Measurements from ENCODE around the gene ITGA2.
"Not testable (repeated sequence)": the region's sequence is repeated elsewhere in the genome, so short reads cannot be mapped to it uniquely, and the experiment has no call there.

The ITGA2 gene

GRCh38 chr5:52989025-52989780 is at the start of gene ITGA2:
Gene ITGA2 (plus strand): TSS chr5:52989352. CDS start chr5:52989469, 117 bp downstream.
- H3K27ac Mint-ChIP-seq: no peak within 1 kb of the TSS
- peaks cover 54% of the 10 kb centered on the region for H3K27me3 Mint-ChIP-seq
- no peaks in the 10 kb centered on the region for H3K9me3 Mint-ChIP-seq
- peaks cover 28% of the 10 kb centered on the region for H3K4me1 Mint-ChIP-seq
- ATAC-seq (peak; percentile 45), DNase-seq (peak; percentile 36)
- no peaks in the 10 kb centered on the region for H3K36me3 Mint-ChIP-seq (ENCODE audit: low read depth)
- peak within 1 kb of the TSS; percentile 70 for H3K4me3 Mint-ChIP-seq

GRCh38 chr5:52943285-52943684 is 45.9 kb upstream of the ITGA2 start:
- Mint-ChIP-seq H3K27me3 (peaks cover 3% of the 10 kb centered on the region), H3K9me3 (no peaks in the 10 kb centered on the region), H3K4me1 (peaks cover 18% of the 10 kb centered on the region), H3K36me3 (ENCODE audit: low read depth) (no peaks in the 10 kb centered on the region), H3K27ac (peak overlapping the region; percentile 17), H3K4me3 (no peak overlapping the region)
- ATAC-seq (peak; percentile 40), DNase-seq (no peak)

DNA sequence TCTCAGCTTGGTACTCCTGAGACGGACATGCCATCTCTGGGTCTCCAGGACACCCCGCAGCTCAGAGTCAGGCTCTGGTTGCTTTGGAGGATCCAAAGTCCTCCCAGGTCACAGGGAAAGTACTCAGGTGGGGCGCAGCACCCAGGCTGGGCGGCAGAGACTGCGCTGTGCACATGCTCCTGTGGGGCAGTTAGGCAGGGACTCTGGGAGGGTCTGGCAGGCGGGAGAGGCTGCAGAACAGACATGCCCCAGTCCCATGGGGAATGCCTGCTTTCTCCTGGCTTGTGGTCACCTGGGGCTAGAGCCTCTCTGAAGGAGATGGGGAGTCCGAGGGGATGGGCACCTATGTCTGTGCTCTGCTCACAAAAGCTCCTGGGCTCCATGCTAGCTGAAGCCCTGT is 45.3 kb upstream of the ITGA2 start:
- Mint-ChIP-seq H3K27me3 (peaks cover 3% of the 10 kb centered on the region), H3K9me3 (no peaks in the 10 kb centered on the region), H3K4me3 (no peak overlapping the region), H3K4me1 (peaks cover 23% of the 10 kb centered on the region), H3K36me3 (ENCODE audit: low read depth) (no peaks in the 10 kb centered on the region), H3K27ac (no peak overlapping the region)
- no peak for ATAC-seq
- no peak for DNase-seq

DNA sequence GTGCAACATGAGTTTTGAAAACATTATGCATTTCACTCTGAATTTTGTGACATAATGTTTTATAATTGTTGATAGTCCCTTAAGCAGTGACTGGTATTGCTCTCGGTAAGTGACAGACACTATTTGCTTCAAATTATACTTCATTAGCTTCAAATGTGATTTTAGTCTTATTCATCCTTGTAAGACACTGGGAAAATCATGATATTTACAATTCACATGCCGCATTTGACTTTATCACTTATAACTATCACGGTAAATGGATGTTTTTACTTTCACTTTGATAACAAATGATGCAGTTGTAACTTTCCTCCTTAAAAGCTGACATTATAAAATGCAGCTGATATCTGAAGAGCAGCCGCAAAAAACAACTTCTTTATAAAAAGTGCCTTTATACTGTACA is 44.1 kb upstream of the ITGA2 start:
- H3K4me3 Mint-ChIP-seq: peak overlapping the region; percentile 63
- H3K36me3 Mint-ChIP-seq (ENCODE audit: low read depth): no peaks in the 10 kb centered on the region
- no peak overlapping the region for H3K27ac Mint-ChIP-seq
- H3K27me3 Mint-ChIP-seq: peaks cover 3% of the 10 kb centered on the region
- no peak for ATAC-seq
- H3K9me3 Mint-ChIP-seq: no peaks in the 10 kb centered on the region
- no peak for DNase-seq
- peaks cover 23% of the 10 kb centered on the region for H3K4me1 Mint-ChIP-seq

DNA sequence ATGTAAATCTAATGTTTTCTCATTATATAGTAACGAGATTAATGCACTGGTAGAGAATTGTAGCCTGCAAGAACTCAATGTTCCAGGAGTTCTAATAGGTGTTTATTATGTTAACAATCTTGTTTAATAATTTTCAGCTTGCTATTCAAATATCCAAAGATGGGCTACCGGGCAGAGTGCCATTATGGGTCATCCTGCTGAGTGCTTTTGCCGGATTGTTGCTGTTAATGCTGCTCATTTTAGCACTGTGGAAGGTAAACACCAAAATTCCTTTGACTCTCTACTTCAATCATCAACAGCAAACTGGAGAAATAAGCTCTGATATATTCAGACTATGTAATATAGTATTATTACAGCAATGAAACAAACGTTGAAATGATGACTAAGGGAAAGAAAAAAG is 41.9 kb upstream of the ITGA2 start:
- Mint-ChIP-seq H3K4me1 (peaks cover 23% of the 10 kb centered on the region), H3K27me3 (peaks cover 3% of the 10 kb centered on the region), H3K4me3 (no peak overlapping the region), H3K9me3 (no peaks in the 10 kb centered on the region), H3K27ac (no peak overlapping the region), H3K36me3 (ENCODE audit: low read depth) (no peaks in the 10 kb centered on the region)
- DNase-seq (no peak), ATAC-seq (no peak)

DNA sequence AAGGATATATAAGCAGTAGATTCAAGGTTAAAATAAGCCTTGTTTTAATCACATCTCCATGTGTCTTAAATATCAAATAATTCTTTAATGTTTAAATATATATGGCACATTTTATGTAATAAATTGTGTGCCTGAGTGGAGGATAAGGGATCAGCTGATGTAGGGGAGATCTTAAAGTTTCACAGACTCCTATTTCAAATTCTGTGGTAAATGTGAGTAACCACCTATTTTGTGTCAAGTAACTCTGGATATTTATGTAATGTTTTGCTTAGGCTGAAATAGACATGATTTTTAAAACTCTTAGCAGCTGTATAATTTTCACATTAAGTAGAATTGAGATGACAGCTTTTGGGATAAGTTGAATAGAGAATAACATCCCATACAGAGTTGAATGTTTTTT is 41.3 kb upstream of the ITGA2 start:
- peaks cover 23% of the 10 kb centered on the region for H3K4me1 Mint-ChIP-seq
- ATAC-seq: no peak

GRCh38 chr5:52948418-52949076 is 40.6 kb upstream of the ITGA2 start:
- no peaks in the 10 kb centered on the region for H3K36me3 Mint-ChIP-seq (ENCODE audit: low read depth)
- peaks cover 23% of the 10 kb centered on the region for H3K4me1 Mint-ChIP-seq
- no peaks in the 10 kb centered on the region for H3K9me3 Mint-ChIP-seq
- peaks cover 3% of the 10 kb centered on the region for H3K27me3 Mint-ChIP-seq
- DNase-seq (peak; percentile 54), ATAC-seq (peak; percentile 94)
- H3K27ac Mint-ChIP-seq: peak overlapping the region; percentile 20
- no peak overlapping the region for H3K4me3 Mint-ChIP-seq

More for the DNA sequence above, 41.3 kb upstream of the ITGA2 start:
- H3K27ac Mint-ChIP-seq: no peak overlapping the region
- no peaks in the 10 kb centered on the region for H3K9me3 Mint-ChIP-seq
- no peaks in the 10 kb centered on the region for H3K36me3 Mint-ChIP-seq (ENCODE audit: low read depth)
- peaks cover 3% of the 10 kb centered on the region for H3K27me3 Mint-ChIP-seq
- no peak overlapping the region for H3K4me3 Mint-ChIP-seq
- no peak for DNase-seq

GRCh38 chr5:52950686-52951085 is 38.5 kb upstream of the ITGA2 start:
- ATAC-seq (no peak), DNase-seq (no peak)
- Mint-ChIP-seq H3K27me3 (no peaks in the 10 kb centered on the region), H3K9me3 (no peaks in the 10 kb centered on the region), H3K27ac (no peak overlapping the region), H3K4me3 (no peak overlapping the region), H3K4me1 (peaks cover 14% of the 10 kb centered on the region), H3K36me3 (ENCODE audit: low read depth) (no peaks in the 10 kb centered on the region)

GRCh38 chr5:52952483-52952882 is 36.7 kb upstream of the ITGA2 start:
- H3K4me1 Mint-ChIP-seq: peaks cover 9% of the 10 kb centered on the region
- no peaks in the 10 kb centered on the region for H3K36me3 Mint-ChIP-seq (ENCODE audit: low read depth)
- DNase-seq: no peak
- no peak for ATAC-seq
- H3K27ac Mint-ChIP-seq: no peak overlapping the region
- H3K27me3 Mint-ChIP-seq: no peaks in the 10 kb centered on the region
- H3K9me3 Mint-ChIP-seq: no peaks in the 10 kb centered on the region
- H3K4me3 Mint-ChIP-seq: no peak overlapping the region

GRCh38 chr5:52956014-52956413 is 33.1 kb upstream of the ITGA2 start:
- no peaks in the 10 kb centered on the region for H3K36me3 Mint-ChIP-seq (ENCODE audit: low read depth)
- DNase-seq (no peak), ATAC-seq (no peak)
- H3K27me3 Mint-ChIP-seq: no peaks in the 10 kb centered on the region
- no peak overlapping the region for H3K27ac Mint-ChIP-seq
- no peaks in the 10 kb centered on the region for H3K4me1 Mint-ChIP-seq
- H3K9me3 Mint-ChIP-seq: peaks cover 6% of the 10 kb centered on the region
- H3K4me3 Mint-ChIP-seq: no peak overlapping the region

DNA sequence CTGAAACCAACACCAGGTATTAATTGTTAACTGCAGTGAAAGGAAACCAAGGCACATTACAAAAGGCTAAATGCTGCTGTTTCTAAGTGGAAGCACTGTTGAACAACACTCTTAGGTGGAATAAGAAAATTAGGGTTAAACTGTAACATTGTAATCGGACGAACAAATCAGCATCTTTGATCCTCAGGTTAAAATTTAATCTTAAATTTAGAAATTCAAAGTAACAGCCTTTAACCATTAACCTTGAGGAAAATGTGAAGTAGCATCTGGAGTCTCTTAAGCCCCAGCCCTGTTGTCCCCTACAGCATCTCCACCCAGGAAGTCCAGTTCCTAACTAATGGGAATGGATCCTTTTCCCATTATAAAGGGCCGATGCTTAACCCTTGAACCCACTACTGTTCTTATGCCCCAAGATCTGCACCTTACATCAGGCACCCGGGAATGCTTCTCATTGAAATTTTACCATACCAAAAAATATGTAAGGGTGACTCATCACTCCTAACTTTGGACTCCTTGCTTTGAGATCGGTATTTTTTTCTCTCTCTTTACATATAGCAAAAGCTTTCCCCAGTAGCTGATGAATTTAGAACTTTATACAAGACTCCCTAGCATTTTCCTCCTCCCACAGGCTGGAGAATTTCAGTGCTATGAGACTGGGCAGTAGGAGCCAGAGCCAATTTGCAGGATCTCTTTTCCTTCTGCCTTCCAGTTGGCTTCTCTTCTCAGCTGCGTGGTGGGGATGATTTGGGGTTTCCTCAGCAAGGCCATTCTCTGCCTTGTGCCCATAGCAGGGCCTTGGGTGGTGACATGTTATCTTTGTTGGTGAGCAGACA is 32.0 kb upstream of the ITGA2 start:
- DNase-seq: no peak
- no peak overlapping the region for H3K4me3 Mint-ChIP-seq
- peaks cover 4% of the 10 kb centered on the region for H3K27me3 Mint-ChIP-seq
- no peak for ATAC-seq
- no peaks in the 10 kb centered on the region for H3K4me1 Mint-ChIP-seq
- no peak overlapping the region for H3K27ac Mint-ChIP-seq
- no peaks in the 10 kb centered on the region for H3K36me3 Mint-ChIP-seq (ENCODE audit: low read depth)
- H3K9me3 Mint-ChIP-seq: peaks cover 6% of the 10 kb centered on the region

- peaks cover 5% of the 10 kb centered on the region for H3K27me3 Mint-ChIP-seq
- H3K27ac Mint-ChIP-seq: no peak overlapping the region
- H3K36me3 Mint-ChIP-seq (ENCODE audit: low read depth): no peaks in the 10 kb centered on the region
- no peak for DNase-seq
- no peak overlapping the region for H3K4me3 Mint-ChIP-seq
- no peaks in the 10 kb centered on the region for H3K4me1 Mint-ChIP-seq
- peaks cover 6% of the 10 kb centered on the region for H3K9me3 Mint-ChIP-seq
- no peak for ATAC-seq
Observed at GRCh38 chr5:52961274-52961681, 27.9 kb upstream of the ITGA2 start.

DNA sequence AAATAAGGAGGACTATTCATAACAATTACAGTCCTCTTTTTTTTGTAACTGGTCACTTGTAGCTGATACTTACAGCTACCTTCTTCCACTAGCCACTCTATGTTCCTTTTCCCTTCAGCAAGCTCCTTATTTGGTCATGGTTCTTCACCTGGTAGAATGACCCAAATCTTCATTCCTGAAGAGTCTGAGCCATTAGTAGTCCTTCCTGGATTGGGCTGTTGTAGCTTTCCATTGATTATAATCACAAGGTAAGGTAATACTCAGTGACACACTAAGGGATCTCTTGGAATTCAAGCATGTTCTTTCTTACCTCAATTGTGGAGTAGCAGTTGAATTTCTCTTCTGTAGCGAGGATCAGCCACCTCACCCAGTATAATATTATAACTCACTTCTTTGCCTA is 25.5 kb upstream of the ITGA2 start:
- ATAC-seq: no peak
- Mint-ChIP-seq H3K4me3 (no peak overlapping the region), H3K27ac (no peak overlapping the region), H3K27me3 (peaks cover 16% of the 10 kb centered on the region), H3K4me1 (no peaks in the 10 kb centered on the region), H3K9me3 (peaks cover 10% of the 10 kb centered on the region), H3K36me3 (ENCODE audit: low read depth) (no peaks in the 10 kb centered on the region)
- no peak for DNase-seq

DNA sequence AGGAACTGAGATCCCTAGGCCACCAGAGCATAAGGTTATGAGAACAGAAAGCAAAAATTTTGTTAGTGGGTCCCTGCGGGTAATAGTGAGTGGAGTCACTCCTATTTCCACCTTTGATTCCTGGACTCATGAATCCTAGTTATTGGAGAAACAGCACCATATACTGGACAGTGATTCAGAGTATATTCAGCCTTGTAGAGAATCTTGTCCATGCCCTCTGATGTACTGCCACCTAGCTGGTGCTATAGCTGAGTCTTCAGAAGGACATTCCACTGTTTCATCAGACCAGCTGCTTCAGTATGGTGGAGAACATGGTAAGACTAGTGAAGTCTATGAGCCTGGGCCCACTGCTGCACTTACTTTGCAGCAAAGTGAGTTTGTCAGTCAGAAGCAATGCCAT is 25.0 kb upstream of the ITGA2 start:
- no peak overlapping the region for H3K27ac Mint-ChIP-seq
- no peaks in the 10 kb centered on the region for H3K36me3 Mint-ChIP-seq (ENCODE audit: low read depth)
- H3K4me3 Mint-ChIP-seq: no peak overlapping the region
- DNase-seq (no peak), ATAC-seq (no peak)
- no peaks in the 10 kb centered on the region for H3K4me1 Mint-ChIP-seq
- H3K27me3 Mint-ChIP-seq: peaks cover 20% of the 10 kb centered on the region
- peaks cover 14% of the 10 kb centered on the region for H3K9me3 Mint-ChIP-seq

- H3K27me3 Mint-ChIP-seq: peaks cover 29% of the 10 kb centered on the region
- H3K27ac Mint-ChIP-seq; DNase-seq; H3K4me3 Mint-ChIP-seq; H3K36me3 Mint-ChIP-seq (ENCODE audit: low read depth); H3K4me1 Mint-ChIP-seq; H3K9me3 Mint-ChIP-seq; ATAC-seq: not testable (repeated sequence)
Observed at GRCh38 chr5:52976157-52976556, 13.0 kb upstream of the ITGA2 start.

Data from activated naive CD8-positive, alpha-beta T cell treated with anti-CD3 and anti-CD28 coated beads, Interleukin-2, amount 50 U/mL, for 24 hours (primary cell).